Endothelial cell of umbilical vein (primary cell): ENCODE measurements around the gene WNT10A. TPM values are rescaled to one million over a fixed set of nuclear protein-coding genes. Genes with fewer than 3 reads are reported as not detected.

Experiments used
- BruUV-seq: library from RNA; stranded (reverse); fragments of 400-500 nt; replicated peaks from 2 replicates; lab custom pipeline; 2021; lab: Mats Ljungman, UMichigan
- CTCF ChIA-PET: fragments of 300-600, 350-600 bp; sonication (Branson Sonifier 250); formaldehyde crosslinking; loops from one replicate; lab custom pipeline; 2021; ENCODE audit warnings: antibody characterized with exemption, inconsistent platforms; lab: Charles Lee
- POLR2A ChIA-PET: fragments of 300-600, 350-600 bp; sonication (Branson Sonifier 250); formaldehyde crosslinking; loops from one replicate; lab custom pipeline; 2021; ENCODE audit warnings: antibody characterized with exemption, inconsistent platforms; lab: Charles Lee
- DNase-seq: peaks from one replicate; pipeline ENCODE4 v3.0.0-alpha.2; 2011; ENCODE audit warnings: low read depth, low spot score
- FAIRE-seq: peaks from 2 replicates; lab custom pipeline; 2011; peaks lifted over from hg19 to GRCh38; lab: Jason Lieb, UNC
- H2AFZ ChIP-seq: 2 replicates; pipeline ENCODE4 v1.6.0; 2012; ENCODE audit warnings: low read depth, low read length, control low read depth, inconsistent platforms
- H3K27ac ChIP-seq: 2 replicates; pipeline ENCODE4 v1.5.1; 2011; ENCODE audit warnings: low read depth, mild to moderate bottlenecking, control low read depth, low read length, moderate library complexity; ENCODE audit not compliant: insufficient read depth
- H3K27me3 ChIP-seq, 2 experiments: 2 replicates each; pipeline versions ENCODE4 v1.6.0 to v1.6.1; 2011; ENCODE audit warnings: low read length in 2 of 2, mixed read lengths in 1 of 2; ENCODE audit not compliant: control insufficient read depth in 2 of 2, insufficient read depth in 2 of 2
- H3K36me3 ChIP-seq, 2 experiments: 2 replicates in 1 of 2; 3 replicates in 1 of 2; pipeline ENCODE4 v1.5.1; 2011; ENCODE audit warnings: low read length in 2 of 2, mild to moderate bottlenecking in 1 of 2, moderate library complexity in 1 of 2; ENCODE audit not compliant: control insufficient read depth in 2 of 2, insufficient read depth in 2 of 2; ENCODE audit errors: extremely low read depth in 1 of 2
- H3K4me1 ChIP-seq: 3 replicates; pipeline ENCODE4 v1.5.1; 2011; ENCODE audit warnings: mild to moderate bottlenecking, low read length; ENCODE audit not compliant: control insufficient read depth, insufficient read depth; ENCODE audit errors: extremely low read depth
- H3K4me2 ChIP-seq: 2 replicates; pipeline ENCODE4 v1.6.1; 2011; ENCODE audit warnings: low read length, control low read depth, mixed read lengths; ENCODE audit not compliant: insufficient read depth
- H3K4me3 ChIP-seq, 3 experiments: fragments of 200-600 bp in 1 of 3; sonication (generic), shearing (Covaris generic) in 1 of 3; replicated peaks in 1 of 3; 2 replicates each; pipeline ENCODE4 v1.5.1; 2011 to 2016; ENCODE audit warnings: control low read depth in 3 of 3, low read length in 3 of 3, mild to moderate bottlenecking in 2 of 3, inconsistent platforms in 1 of 3, low read depth in 1 of 3, moderate library complexity in 1 of 3; ENCODE audit not compliant: insufficient read depth in 1 of 3
- H3K79me2 ChIP-seq: 2 replicates; pipeline ENCODE4 v1.6.0; 2012; ENCODE audit warnings: low read length, inconsistent platforms; ENCODE audit not compliant: control insufficient read depth, insufficient read depth
- H3K9ac ChIP-seq: replicated peaks from 2 replicates; pipeline ENCODE3; 2011; ENCODE audit warnings: low read length, control low read depth; ENCODE audit not compliant: insufficient read depth; ENCODE audit errors: extremely low read depth
- H3K9me1 ChIP-seq: replicated peaks from 3 replicates; pipeline ENCODE4 v1.6.0; 2011; ENCODE audit warnings: mild to moderate bottlenecking, low read length; ENCODE audit not compliant: control insufficient read depth, insufficient read depth; ENCODE audit errors: extremely low read depth
- H3K9me3 ChIP-seq: replicated peaks from 2 replicates; pipeline ENCODE4 v1.5.1; 2012; ENCODE audit warnings: low read length, inconsistent platforms; ENCODE audit not compliant: control insufficient read depth, insufficient read depth
- H4K20me1 ChIP-seq: replicated peaks from 2 replicates; pipeline ENCODE3; 2011; ENCODE audit warnings: mild to moderate bottlenecking, low read length; ENCODE audit not compliant: control insufficient read depth, insufficient read depth; ENCODE audit errors: extremely low read depth
- EZH2 ChIP-seq: IDR thresholded peaks from 2 replicates; pipeline ENCODE4 v1.6.1; 2012; ENCODE audit warnings: borderline replicate concordance, low read depth, mild to moderate bottlenecking, moderate library complexity, low read length, inconsistent platforms; ENCODE audit not compliant: severe bottlenecking
- FOS ChIP-seq: IDR thresholded peaks from 2 replicates; pipeline ENCODE4 v1.6.1; 2011; ENCODE audit warnings: mild to moderate bottlenecking, low read length, moderate library complexity, borderline replicate concordance; ENCODE audit not compliant: insufficient read depth
- POLR2AphosphoS5 ChIP-seq: IDR thresholded peaks from 2 replicates; pipeline ENCODE4 v1.6.1; 2012; ENCODE audit warnings: low read depth, mild to moderate bottlenecking, control low read depth, low read length, moderate library complexity; ENCODE audit not compliant: insufficient read depth
- dilution Hi-C: fragments of 300-500 bp; cut with MboI; formaldehyde crosslinking; loops from one replicate; pipeline ENCODE4 v1.15.0; 2019; ENCODE audit warnings: low sequenced_read_pairs; ENCODE audit not compliant: extremely low pct_ligation_motif_present
- intact Hi-C: fragments of 100-400 bp; cut with micrococcal nuclease; formaldehyde crosslinking; loops from one replicate; pipeline ENCODE4 v1.10.0; 2022
- polyA plus RNA-seq, 4 experiments: library from polyadenylated mRNA; depleted of rRNA in 3 of 4; stranded (reverse) in 3 of 4; unstranded in 1 of 4; fragments of >200 nt; gene quantifications; 2 replicates each; pipeline versions ENCODE4 v1.2.1 to v1.2.3, GENCODE V29; 2011 to 2012; ENCODE audit warnings: missing spikeins in 1 of 4
- total RNA-seq: library from RNA; stranded (reverse); gene quantifications from 2 replicates; pipeline ENCODE4 v1.2.3, GENCODE V29; 2021
- TF ChIP-seq, protein P1 (sequence below), 2 donors: IDR thresholded peaks; 1 replicate in 1 of 2; 2 replicates in 1 of 2; pipeline ENCODE4 v1.5.1; 2011; ENCODE audit warnings: low read length in 2 of 2, mild to moderate bottlenecking in 2 of 2, moderate library complexity in 2 of 2, control low read depth in 1 of 2, inconsistent platforms in 1 of 2, low read depth in 1 of 2; ENCODE audit not compliant: insufficient read depth in 1 of 2; ENCODE audit errors: extremely low read depth in 1 of 2

The WNT10A gene
- total and polyA plus RNA-seq, 2 donors (not counting 3 experiments of a cell fraction or from before 2014, with no cell fraction given), result not detected

DNA sequence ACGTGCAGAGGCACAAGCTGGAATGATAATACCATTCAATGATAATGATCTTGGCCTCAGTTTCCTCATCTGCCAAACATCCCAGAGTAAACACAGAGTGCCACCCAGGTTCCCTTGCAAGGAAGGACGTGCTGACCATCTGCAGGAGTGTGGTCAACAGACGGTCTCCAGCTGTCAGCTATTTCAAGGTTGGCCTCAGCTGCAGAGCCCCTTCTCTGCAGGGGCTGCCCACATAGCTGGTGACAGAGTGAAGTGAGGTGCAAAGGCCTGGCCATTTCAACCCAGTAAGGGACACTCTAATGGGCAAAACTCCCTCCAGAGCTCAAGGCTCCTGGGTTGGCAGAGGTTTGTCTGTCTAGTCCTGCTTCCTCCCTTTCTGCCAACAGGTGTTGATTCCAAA lies 29.4 kb upstream of the WNT10A start:
- no peak for FAIRE-seq
- Histone ChIP-seq H3K4me3 (no peak overlapping the region), H4K20me1 (no peaks in the 10 kb centered on the region), H2AFZ (no peak overlapping the region), H3K27ac (no peak overlapping the region), H3K4me1 (no peaks in the 10 kb centered on the region), H3K79me2 (no peaks in the 10 kb centered on the region), H3K27me3 (peaks cover 32 to 35% of the 10 kb centered on the region in 2 experiments), H3K4me2 (no peak overlapping the region), H3K9me1 (no peaks in the 10 kb centered on the region), H3K9me3 (no peaks in the 10 kb centered on the region), H3K36me3 (no peaks in the 10 kb centered on the region), H3K9ac (no peak overlapping the region)
- no TSS peak for BruUV-seq
- dilution Hi-C loops, result no loop called here
- POLR2A ChIA-PET, result no interaction called here
- intact Hi-C loops, result loop anchor here (5.0 kb wide), 2 partner anchors 131 to 306 kb away; no protein-coding TSS in a partner anchor
- TF ChIP-seq FOS (no peak), EZH2 (no peak)
- TF ChIP-seq, protein P1, sequence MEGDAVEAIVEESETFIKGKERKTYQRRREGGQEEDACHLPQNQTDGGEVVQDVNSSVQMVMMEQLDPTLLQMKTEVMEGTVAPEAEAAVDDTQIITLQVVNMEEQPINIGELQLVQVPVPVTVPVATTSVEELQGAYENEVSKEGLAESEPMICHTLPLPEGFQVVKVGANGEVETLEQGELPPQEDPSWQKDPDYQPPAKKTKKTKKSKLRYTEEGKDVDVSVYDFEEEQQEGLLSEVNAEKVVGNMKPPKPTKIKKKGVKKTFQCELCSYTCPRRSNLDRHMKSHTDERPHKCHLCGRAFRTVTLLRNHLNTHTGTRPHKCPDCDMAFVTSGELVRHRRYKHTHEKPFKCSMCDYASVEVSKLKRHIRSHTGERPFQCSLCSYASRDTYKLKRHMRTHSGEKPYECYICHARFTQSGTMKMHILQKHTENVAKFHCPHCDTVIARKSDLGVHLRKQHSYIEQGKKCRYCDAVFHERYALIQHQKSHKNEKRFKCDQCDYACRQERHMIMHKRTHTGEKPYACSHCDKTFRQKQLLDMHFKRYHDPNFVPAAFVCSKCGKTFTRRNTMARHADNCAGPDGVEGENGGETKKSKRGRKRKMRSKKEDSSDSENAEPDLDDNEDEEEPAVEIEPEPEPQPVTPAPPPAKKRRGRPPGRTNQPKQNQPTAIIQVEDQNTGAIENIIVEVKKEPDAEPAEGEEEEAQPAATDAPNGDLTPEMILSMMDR (IDR thresholded peaks at IDR 0.05; ENCODE audit: extremely low read depth in 1 of 2, insufficient read depth in 1 of 2, low read depth in 1 of 2, low read length in 2 of 2), result no peak
- no peak for DNase-seq
- CTCF ChIA-PET, result interaction anchor here (0.7 to 4.6 kb wide), 14 partner anchors 12 to 303 kb away, joined by 3 to 49 read pairs (median 5); no protein-coding TSS in a partner anchor

DNA sequence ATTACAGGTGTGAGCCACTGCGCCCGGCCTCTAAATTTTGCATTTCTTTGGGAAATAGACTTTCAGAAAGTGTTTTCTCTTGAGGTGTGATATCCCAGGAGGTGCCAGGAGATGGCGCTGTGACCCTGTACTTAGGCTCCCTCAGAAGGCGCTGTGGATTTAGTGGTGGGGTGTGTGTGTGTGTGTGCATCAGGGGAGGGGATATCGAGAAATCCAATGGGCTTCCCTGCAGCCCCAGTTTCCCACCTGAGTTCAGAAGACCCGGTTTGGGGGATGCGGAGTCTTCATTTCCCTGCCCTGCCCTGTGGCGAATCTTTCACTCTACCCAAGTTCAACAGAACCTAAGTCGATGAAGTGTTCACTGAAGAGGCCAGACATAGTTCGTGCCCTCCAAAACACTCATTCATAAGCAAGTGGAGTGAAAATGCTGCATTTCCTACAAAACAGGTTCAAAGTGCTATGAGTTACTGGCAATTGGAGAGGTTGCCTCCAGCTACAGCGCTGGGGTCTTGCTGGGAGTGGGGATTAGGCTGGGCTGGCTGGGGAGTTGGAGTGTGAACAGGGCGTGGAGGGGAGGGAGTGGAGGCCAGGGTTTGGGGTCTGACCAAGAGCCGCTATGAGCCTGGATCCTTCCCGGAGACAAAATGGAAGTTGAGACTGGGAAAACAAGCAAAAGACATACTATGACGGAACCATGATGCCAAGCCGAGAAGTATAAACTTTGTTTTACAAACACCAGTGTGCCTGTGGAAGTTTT lies 27.6 kb upstream of the WNT10A start:
- H3K27ac ChIP-seq, result no peak overlapping the region
- H3K27me3 ChIP-seq, result peaks cover 46 to 48% of the 10 kb centered on the region in 2 experiments
- DNase-seq, result peak; percentile 55
- no peaks in the 10 kb centered on the region for H3K9me1 ChIP-seq
- dilution Hi-C loops (no loop called here), intact Hi-C loops (loop anchor here (1.0 to 5.0 kb wide), 4 partner anchors 24 to 304 kb away; no protein-coding TSS in a partner anchor)
- BruUV-seq, result no TSS peak
- peak; percentile 49 for FAIRE-seq
- H3K79me2 ChIP-seq, result no peaks in the 10 kb centered on the region
- H3K36me3 ChIP-seq, result no peaks in the 10 kb centered on the region
- H4K20me1 ChIP-seq, result no peaks in the 10 kb centered on the region
- H3K9ac ChIP-seq, result no peak overlapping the region
- no peak overlapping the region for H3K4me2 ChIP-seq
- no peak overlapping the region for H2AFZ ChIP-seq
- CTCF ChIA-PET, result interaction anchor here (0.7 to 4.6 kb wide), 13 partner anchors 11 to 302 kb away, joined by 3 to 49 read pairs (median 4); partner anchors contain the start of genes BCS1L and ZNF142
- no peaks in the 10 kb centered on the region for H3K9me3 ChIP-seq
- TF ChIP-seq EZH2 (peak; percentile 52), POLR2AphosphoS5 (no peak), FOS (no peak)
- TF ChIP-seq, protein P1 (IDR thresholded peaks at IDR 0.05; ENCODE audit: extremely low read depth in 1 of 2, insufficient read depth in 1 of 2, low read depth in 1 of 2, low read length in 2 of 2), result peak; percentile 66 to 82
- POLR2A ChIA-PET, result no interaction called here
- H3K4me3 ChIP-seq, result no peak overlapping the region
- no peaks in the 10 kb centered on the region for H3K4me1 ChIP-seq
